K562 (cell line): ENCODE measurements around the gene NDC1. TPM values are rescaled to one million over a fixed set of nuclear protein-coding genes. Genes with fewer than 3 reads are reported as not detected.

Experiments
- ATAC-seq: fragments of 200-7000 bp; cut with Tn5 transposase; 3 replicates; pipeline ENCODE4 v1.9.1; 2020; ENCODE audit warnings: moderate library complexity
- BruUV-seq: library from RNA; stranded (reverse); fragments of 400-500 nt; replicated peaks from 2 replicates; lab custom pipeline; 2021; lab: Mats Ljungman, UMichigan
- CTCF ChIA-PET: fragments of 300-600 bp; formaldehyde crosslinking; extraction: SDS; loops from one replicate; lab custom pipeline; 2021; ENCODE audit warnings: low intra/inter-chr PET ratio; lab: Yijun Ruan, JAX
- POLR2A ChIA-PET: fragments of 300-600, 350-650 bp; sonication (Branson Sonifier 250); formaldehyde crosslinking; extraction: SDS; loops from one replicate; lab custom pipeline; 2021; ENCODE audit warnings: antibody characterized with exemption, inconsistent platforms; lab: Yijun Ruan, JAX
- DNase-seq, 4 experiments: peaks; one replicate each; pipeline versions ENCODE4 v3.0.0 to v3.0.0-alpha.2; 2011 to 2018; ENCODE audit warnings: low spot score in 3 of 4, mixed read lengths in 3 of 4; ENCODE audit errors: extremely low read depth in 1 of 4
- FAIRE-seq: peaks from 2 replicates; lab custom pipeline; 2011; peaks lifted over from hg19 to GRCh38; lab: Jason Lieb, UNC
- H2AFZ ChIP-seq: 2 replicates; pipeline ENCODE4 v1.6.0; 2011; ENCODE audit warnings: low read depth, low read length, control low read depth, inconsistent platforms
- H3K27ac ChIP-seq: fragments of 200-600 bp; 3 replicates; pipeline ENCODE4 v1.8.0; 2011; ENCODE audit warnings: low read depth, mild to moderate bottlenecking, control low read depth, inconsistent platforms, low read length, moderate library complexity, mixed read lengths; ENCODE audit errors: extremely low read depth
- H3K27me3 ChIP-seq, 2 experiments: fragments of 300-600 bp in 1 of 2; 2 replicates in 1 of 2; 3 replicates in 1 of 2; pipeline versions ENCODE4 v1.6.0 to v1.8.0; 2011; ENCODE audit warnings: inconsistent platforms in 2 of 2, low read length in 2 of 2, mild to moderate bottlenecking in 1 of 2, mixed read lengths in 1 of 2, moderate library complexity in 1 of 2; ENCODE audit not compliant: control insufficient read depth in 2 of 2, insufficient read depth in 2 of 2
- H3K36me3 ChIP-seq: fragments of 300-600 bp; 3 replicates; pipeline ENCODE4 v1.8.0; 2011; ENCODE audit warnings: mild to moderate bottlenecking, low read length, inconsistent platforms; ENCODE audit not compliant: control insufficient read depth, insufficient read depth
- H3K4me1 ChIP-seq, 2 experiments: fragments of 200-600 bp in 1 of 2; replicated peaks in 1 of 2; 2 replicates in 1 of 2; 3 replicates in 1 of 2; pipeline versions ENCODE4 v1.5.1 to v1.8.0; 2011; ENCODE audit warnings: inconsistent platforms in 2 of 2, low read length in 2 of 2, mild to moderate bottlenecking in 1 of 2, mixed read lengths in 1 of 2, moderate library complexity in 1 of 2; ENCODE audit not compliant: control insufficient read depth in 2 of 2, insufficient read depth in 2 of 2
- H3K4me2 ChIP-seq: 2 replicates; pipeline ENCODE4 v1.6.1; 2011; ENCODE audit warnings: low read length, control low read depth, inconsistent platforms, mixed read lengths; ENCODE audit not compliant: insufficient read depth
- H3K4me3 ChIP-seq: fragments of 200-600 bp; sonication (generic), shearing (Covaris generic); 2 replicates; pipeline ENCODE4 v1.5.1; 2016; ENCODE audit warnings: control low read depth, inconsistent platforms
- H3K79me2 ChIP-seq: fragments of 200-600 bp; 3 replicates; pipeline ENCODE4 v1.8.0; 2011; ENCODE audit warnings: low read length, inconsistent platforms; ENCODE audit not compliant: control insufficient read depth, insufficient read depth
- H3K9ac ChIP-seq, 2 experiments: 2 replicates each; pipeline versions ENCODE4 v1.6.0 to v1.6.1; 2011; ENCODE audit warnings: low read depth in 2 of 2, low read length in 2 of 2, control low read depth in 1 of 2, inconsistent platforms in 1 of 2, mild to moderate bottlenecking in 1 of 2, mixed read lengths in 1 of 2; ENCODE audit not compliant: insufficient read depth in 1 of 2
- H3K9me1 ChIP-seq: one replicate; pipeline ENCODE4 v1.6.0; 2011; ENCODE audit warnings: inconsistent platforms, mild to moderate bottlenecking, low read length, moderate library complexity; ENCODE audit not compliant: control insufficient read depth, insufficient read depth
- H3K9me3 ChIP-seq: replicated peaks from 2 replicates; pipeline ENCODE4 v1.5.1; 2011; ENCODE audit warnings: low read depth, low read length, inconsistent platforms; ENCODE audit not compliant: control insufficient read depth, insufficient read depth
- H4K20me1 ChIP-seq: replicated peaks from 2 replicates; pipeline ENCODE4 v1.6.1; 2011; ENCODE audit warnings: low read length, inconsistent platforms, mixed read lengths; ENCODE audit not compliant: control insufficient read depth, insufficient read depth
- CEBPB ChIP-seq: fragments of 450-650 bp; IDR thresholded peaks from 2 replicates; pipeline ENCODE4 v1.6.1; 2016; ENCODE audit warnings: missing genetic modification characterization, missing compliant biosample characterization
- CEBPG ChIP-seq, 3 experiments: fragments of 200-800 bp in 1 of 3; sonication (Bioruptor generic) in 1 of 3; sonication (generic) in 1 of 3; formaldehyde crosslinking in 1 of 3; IDR thresholded peaks in 2 of 3; conservative IDR thresholded peaks in 1 of 3; 2 replicates each; pipeline versions ENCODE4 v1.6.1 to v1.8.0; 2016 to 2022; ENCODE audit warnings: missing compliant biosample characterization in 2 of 3, missing genetic modification characterization in 2 of 3, mild to moderate bottlenecking in 1 of 3, missing genetic modification reagents in 1 of 3
- IRF9 ChIP-seq: fragments of 450-650 bp; IDR thresholded peaks from 2 replicates; pipeline ENCODE4 v1.6.1; 2016; ENCODE audit warnings: missing biosample characterization, missing genetic modification characterization
- PHF8 ChIP-seq: fragments of 200-600 bp; sonication (generic); IDR thresholded peaks from 2 replicates; pipeline ENCODE4 v1.6.1; 2012; ENCODE audit warnings: mixed run types, mild to moderate bottlenecking, inconsistent platforms, low read length, moderate library complexity, borderline replicate concordance
- RBM39 ChIP-seq: fragments of 200-400 bp; formaldehyde crosslinking; optimal IDR thresholded peaks from 2 replicates; pipeline ENCODE3; 2018; ENCODE audit warnings: low read depth, low read length
- SMARCC2 ChIP-seq: fragments of 450-650 bp; IDR thresholded peaks from 2 replicates; pipeline ENCODE4 v1.6.1; 2017; ENCODE audit warnings: antibody characterized with exemption, moderate library complexity, mild to moderate bottlenecking, low read depth
- TCF7 ChIP-seq: sonication (generic); IDR thresholded peaks from 2 replicates; pipeline ENCODE4 v1.6.1; 2016; ENCODE audit warnings: antibody characterized with exemption, borderline replicate concordance
- WGBS: fragments of 100-300 bp; shearing (Covaris generic); methylation state at CpG from one replicate; pipeline ENCODE4 v1.1.6; 2016; ENCODE audit warnings: low coverage, mixed read lengths; ENCODE audit not compliant: insufficient coverage; ENCODE audit errors: missing lambda C conversion rate; 5-methylcytosine and 5-hydroxymethylcytosine counted together
- in situ Hi-C: fragments of 300-500 bp; cut with MboI; formaldehyde crosslinking; loops from 4 replicates; pipeline ENCODE4 v1.15.0; 2018; ENCODE audit warnings: inconsistent platforms, mixed read lengths
- intact Hi-C: fragments of 100-400 bp; cut with micrococcal nuclease; formaldehyde crosslinking; loops from 2 replicates; pipeline ENCODE4 v1.14.2; 2022
- polyA plus RNA-seq, 8 experiments: library from polyadenylated mRNA; depleted of rRNA in 4 of 8; stranded (reverse) in 5 of 8; unstranded in 3 of 8; fragments of >200 nt; fragmentation: Nextera tagmentation in 2 of 8; fragmentation: Illumina TruSeq in 1 of 8; extraction: Ambion mirVana in 2 of 8; extraction: Trizol in 1 of 8; gene quantifications; 2 replicates each; pipeline versions ENCODE4 v1.2.1 to v1.2.3, GENCODE V29; 2011 to 2014; ENCODE audit warnings: inconsistent platforms in 1 of 8, missing spikeins in 1 of 8
- total RNA-seq, 7 experiments: library from RNA; depleted of rRNA in 6 of 7; stranded (reverse); fragments of >200 nt in 6 of 7; fragmentation: Illumina TruSeq in 2 of 7; extraction: Trizol in 2 of 7; gene quantifications; 2 replicates each; pipeline versions ENCODE4 v1.2.1 to v1.2.3, GENCODE V29; 2011 to 2021; ENCODE audit warnings: low replicate concordance in 1 of 7

The NDC1 gene
- total and polyA plus RNA-seq, 9 of the 15 experiments (the other 6 are each of a cell fraction or from before 2014, with no cell fraction given) = 26.9 to 102 (median 64.5) TPM

GRCh38 chr1:53787655-53788054, 50.4 kb downstream of the NDC1 start:
- Histone ChIP-seq H3K4me3 (no peak overlapping the region), H3K9me1 (no peaks in the 10 kb centered on the region), H3K9ac (no peak overlapping the region), H3K27me3 (no peaks in the 10 kb centered on the region), H4K20me1 (no peaks in the 10 kb centered on the region), H3K79me2 (no peaks in the 10 kb centered on the region; the same call in 2 of the 3 replicates), H3K27ac (no peak overlapping the region), H3K9me3 (no peaks in the 10 kb centered on the region), H3K4me1 (no peaks in the 10 kb centered on the region), H3K36me3 (peaks cover 85% of the 10 kb centered on the region), H2AFZ (no peak overlapping the region), H3K4me2 (no peak overlapping the region)
- intact Hi-C loops = no loop called here
- no peak for ATAC-seq
- ChIA-PET CTCF (no interaction called here), POLR2A (interaction anchor here (1.2 kb wide), 1 partner anchor 8 kb away, joined by 4 read pairs; no protein-coding TSS in a partner anchor)
- in situ Hi-C loops = no loop called here
- no peak for TF ChIP-seq SMARCC2
- no peak for TF ChIP-seq CEBPG (CRISPR knock-in tag; IDR thresholded peaks at IDR 0.05)
- TF ChIP-seq CEBPG (tag; conservative IDR thresholded peaks at IDR 0.05 in 1 of 2, IDR thresholded peaks at IDR 0.05 in 1 of 2) = peak; percentile 63 to 99
- TF ChIP-seq PHF8 = no peak
- TF ChIP-seq IRF9 (tag) = peak; percentile 80
- no peak for TF ChIP-seq RBM39
- peak; percentile 94 for TF ChIP-seq CEBPB
- TF ChIP-seq TCF7 = no peak
- no TSS peak for BruUV-seq
- WGBS = 90% methylated on average over 3 of the region's 3 CpGs
- no peak for FAIRE-seq
- DNase-seq = no peak
